Ovary (tissue), 3 donors: ENCODE results near the gene GEMIN5.
"Not testable (repeated sequence)": the region's sequence is repeated elsewhere in the genome, so short reads cannot be mapped to it uniquely, and the experiment has no call there.

Source experiments
- EP300 ChIP-seq: sonication (generic); formaldehyde crosslinking; IDR thresholded peaks from one replicate; pipeline ENCODE4 v1.6.1; 2017; ENCODE audit warnings: antibody characterized with exemption
- POLR2A ChIP-seq: fragments of 450-650 bp; IDR thresholded peaks from one replicate; pipeline ENCODE4 v1.6.1; 2017; ENCODE audit warnings: antibody characterized with exemption, mild to moderate bottlenecking, moderate library complexity
- TF ChIP-seq, protein P1 (sequence below), 3 donors: fragments of 450-650 bp in 2 of 3; fragments of 200-600 bp in 1 of 3; IDR thresholded peaks; one replicate each; pipeline versions ENCODE4 v1.5.1 to v1.8.0; 2016 to 2022; ENCODE audit warnings: antibody characterized with exemption in 3 of 3, mild to moderate bottlenecking in 1 of 3
- donor health status: DM: no; HTN: no; CAD: no.

- TF ChIP-seq, protein P1, sequence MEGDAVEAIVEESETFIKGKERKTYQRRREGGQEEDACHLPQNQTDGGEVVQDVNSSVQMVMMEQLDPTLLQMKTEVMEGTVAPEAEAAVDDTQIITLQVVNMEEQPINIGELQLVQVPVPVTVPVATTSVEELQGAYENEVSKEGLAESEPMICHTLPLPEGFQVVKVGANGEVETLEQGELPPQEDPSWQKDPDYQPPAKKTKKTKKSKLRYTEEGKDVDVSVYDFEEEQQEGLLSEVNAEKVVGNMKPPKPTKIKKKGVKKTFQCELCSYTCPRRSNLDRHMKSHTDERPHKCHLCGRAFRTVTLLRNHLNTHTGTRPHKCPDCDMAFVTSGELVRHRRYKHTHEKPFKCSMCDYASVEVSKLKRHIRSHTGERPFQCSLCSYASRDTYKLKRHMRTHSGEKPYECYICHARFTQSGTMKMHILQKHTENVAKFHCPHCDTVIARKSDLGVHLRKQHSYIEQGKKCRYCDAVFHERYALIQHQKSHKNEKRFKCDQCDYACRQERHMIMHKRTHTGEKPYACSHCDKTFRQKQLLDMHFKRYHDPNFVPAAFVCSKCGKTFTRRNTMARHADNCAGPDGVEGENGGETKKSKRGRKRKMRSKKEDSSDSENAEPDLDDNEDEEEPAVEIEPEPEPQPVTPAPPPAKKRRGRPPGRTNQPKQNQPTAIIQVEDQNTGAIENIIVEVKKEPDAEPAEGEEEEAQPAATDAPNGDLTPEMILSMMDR (IDR thresholded peaks at IDR 0.05), result not testable (repeated sequence)
- TF ChIP-seq EP300, POLR2A: not testable (repeated sequence)
These were observed 38.1 kb upstream of the GEMIN5 start for GRCh38 chr5:154976082-154976481.
